Peyer's patch (tissue), 4 donors: ENCODE measurements around the gene NFE2L3.
"Not testable (repeated sequence)": the region's sequence is repeated elsewhere in the genome, so short reads cannot be mapped to it uniquely, and the experiment has no call there.

Source experiments
- POLR2A ChIP-seq, 2 donors: fragments of 450-650 bp; IDR thresholded peaks; one replicate each; pipeline ENCODE4 v1.5.1; 2017; ENCODE audit warnings: antibody characterized with exemption in 2 of 2, mild to moderate bottlenecking in 2 of 2, moderate library complexity in 2 of 2
- TF ChIP-seq, protein P1 (sequence below), 6 experiments: fragments of 450-650 bp in 4 of 6; fragments of 200-600 bp in 2 of 6; sonication (generic) in 1 of 6; IDR thresholded peaks; one replicate each; pipeline ENCODE4 v1.5.1; 2017 to 2019; ENCODE audit warnings: antibody characterized with exemption in 6 of 6, mild to moderate bottlenecking in 3 of 6, moderate library complexity in 1 of 6

DNA sequence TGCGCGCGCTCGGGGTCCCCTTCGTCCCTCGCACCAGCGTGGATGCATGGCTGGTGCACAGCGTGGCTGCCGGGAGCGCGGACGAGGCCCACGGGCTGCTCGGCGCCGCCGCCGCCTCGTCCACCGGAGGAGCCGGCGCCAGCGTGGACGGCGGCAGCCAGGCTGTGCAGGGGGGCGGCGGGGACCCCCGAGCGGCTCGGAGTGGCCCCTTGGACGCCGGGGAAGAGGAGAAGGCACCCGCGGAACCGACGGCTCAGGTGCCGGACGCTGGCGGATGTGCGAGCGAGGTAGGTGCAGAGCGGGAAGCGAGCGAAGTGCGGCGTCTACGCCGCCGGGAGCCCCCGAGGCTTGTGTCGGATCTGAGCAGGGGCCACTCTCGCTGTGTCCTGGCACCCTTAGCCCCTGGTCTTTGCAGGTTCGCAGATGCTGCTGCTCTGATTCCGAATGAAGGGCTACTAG lies 813 bp downstream of the NFE2L3 start:
- TF ChIP-seq, protein P1, sequence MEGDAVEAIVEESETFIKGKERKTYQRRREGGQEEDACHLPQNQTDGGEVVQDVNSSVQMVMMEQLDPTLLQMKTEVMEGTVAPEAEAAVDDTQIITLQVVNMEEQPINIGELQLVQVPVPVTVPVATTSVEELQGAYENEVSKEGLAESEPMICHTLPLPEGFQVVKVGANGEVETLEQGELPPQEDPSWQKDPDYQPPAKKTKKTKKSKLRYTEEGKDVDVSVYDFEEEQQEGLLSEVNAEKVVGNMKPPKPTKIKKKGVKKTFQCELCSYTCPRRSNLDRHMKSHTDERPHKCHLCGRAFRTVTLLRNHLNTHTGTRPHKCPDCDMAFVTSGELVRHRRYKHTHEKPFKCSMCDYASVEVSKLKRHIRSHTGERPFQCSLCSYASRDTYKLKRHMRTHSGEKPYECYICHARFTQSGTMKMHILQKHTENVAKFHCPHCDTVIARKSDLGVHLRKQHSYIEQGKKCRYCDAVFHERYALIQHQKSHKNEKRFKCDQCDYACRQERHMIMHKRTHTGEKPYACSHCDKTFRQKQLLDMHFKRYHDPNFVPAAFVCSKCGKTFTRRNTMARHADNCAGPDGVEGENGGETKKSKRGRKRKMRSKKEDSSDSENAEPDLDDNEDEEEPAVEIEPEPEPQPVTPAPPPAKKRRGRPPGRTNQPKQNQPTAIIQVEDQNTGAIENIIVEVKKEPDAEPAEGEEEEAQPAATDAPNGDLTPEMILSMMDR (IDR thresholded peaks at IDR 0.05) = not testable (repeated sequence)
- TF ChIP-seq POLR2A (IDR thresholded peaks at IDR 0.05) = not testable (repeated sequence)
